HT-29 (cell line): ENCODE measurements around the gene COL23A1. TPM values are rescaled to one million over a fixed set of nuclear protein-coding genes. Genes with fewer than 3 reads are reported as not detected.

Source experiments
- DNase-seq: peaks from one replicate; pipeline ENCODE4 v3.0.0-alpha.2; 2015; ENCODE audit warnings: low spot score
- total RNA-seq: library from RNA; depleted of rRNA; stranded (reverse); fragments of >200 nt; shearing (Covaris generic); gene quantifications from 2 replicates; pipeline ENCODE4 v1.2.3, GENCODE V29; 2014; rRNA removed

The COL23A1 gene
- total RNA-seq: not detected in 2 replicates

DNA sequence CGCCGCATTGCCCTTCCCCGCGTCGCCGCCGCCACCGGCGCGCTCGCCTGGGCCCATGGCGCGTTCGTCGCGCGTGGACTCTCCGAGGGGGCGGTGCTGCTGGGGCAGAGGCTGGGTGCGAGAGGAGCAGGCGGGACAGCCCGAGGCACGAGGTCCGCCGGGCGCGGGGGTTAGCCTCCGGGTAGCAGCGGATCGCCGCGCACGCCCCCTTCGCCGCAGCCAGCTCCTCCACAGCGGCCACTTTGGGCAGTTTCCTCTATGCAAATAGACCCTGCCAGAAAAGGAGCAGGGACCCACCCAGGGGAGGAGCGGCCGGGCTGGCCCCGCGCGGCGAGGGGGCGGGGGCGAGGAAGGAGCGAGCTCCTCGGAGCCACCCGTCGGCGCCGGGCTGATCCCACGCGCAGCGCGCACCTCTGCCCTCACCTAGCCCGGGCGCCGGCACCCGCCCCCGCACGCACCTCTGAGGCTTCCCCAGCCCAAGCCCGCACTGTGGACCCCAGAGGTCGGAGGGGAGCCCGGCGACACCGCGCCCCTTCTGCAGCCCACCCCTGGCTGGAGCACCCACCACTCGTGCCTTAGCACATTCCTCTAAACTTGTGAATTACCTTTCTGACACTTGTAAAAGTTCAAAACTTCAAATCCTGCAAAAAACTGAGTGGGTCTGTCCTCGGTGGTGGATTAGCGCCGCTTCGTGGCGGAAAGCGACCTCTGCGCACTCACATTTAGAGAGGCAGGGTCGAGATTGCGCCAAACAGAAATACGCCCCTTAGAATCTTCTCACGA, at the start of gene COL23A1:
Gene COL23A1 (minus strand): TSS at position 253 of the 783 bp plus-strand sequence.
- DNase-seq: no peak

DNA sequence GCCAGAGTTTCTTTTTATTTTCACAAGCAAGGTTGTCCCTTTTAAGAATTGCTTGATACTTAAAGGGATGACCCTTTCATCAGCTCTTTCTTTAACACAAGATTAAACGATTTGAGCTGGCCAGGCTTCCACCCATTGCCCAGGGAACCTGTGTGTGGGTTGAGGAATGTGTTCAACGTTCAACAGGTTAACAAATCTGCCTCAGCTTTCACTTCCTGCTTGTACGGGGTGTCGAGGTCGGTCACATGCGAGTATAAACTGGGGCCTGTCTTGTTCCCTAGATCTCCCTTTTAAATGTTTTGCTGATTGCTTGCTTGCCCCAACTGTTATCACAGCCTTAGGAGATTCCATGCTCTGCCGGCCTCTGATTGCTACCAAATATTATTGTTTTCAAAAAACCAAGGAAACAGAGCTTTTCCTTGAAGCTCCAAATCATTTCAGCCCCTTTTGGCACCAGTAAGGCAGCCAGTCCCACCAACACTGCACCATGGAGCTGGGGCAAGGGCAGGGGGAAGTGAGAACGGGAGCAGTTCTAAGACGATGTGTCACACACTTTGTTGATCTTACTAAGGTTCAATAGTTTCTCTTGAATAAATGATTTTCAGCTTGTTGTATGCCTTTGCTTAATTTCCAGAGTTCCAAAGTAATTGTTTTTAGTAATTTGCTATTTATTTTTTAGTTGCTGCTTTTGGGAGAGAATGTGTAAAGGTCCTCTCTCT, 47.3 kb upstream of the COL23A1 start:
- no peak for DNase-seq

DNA sequence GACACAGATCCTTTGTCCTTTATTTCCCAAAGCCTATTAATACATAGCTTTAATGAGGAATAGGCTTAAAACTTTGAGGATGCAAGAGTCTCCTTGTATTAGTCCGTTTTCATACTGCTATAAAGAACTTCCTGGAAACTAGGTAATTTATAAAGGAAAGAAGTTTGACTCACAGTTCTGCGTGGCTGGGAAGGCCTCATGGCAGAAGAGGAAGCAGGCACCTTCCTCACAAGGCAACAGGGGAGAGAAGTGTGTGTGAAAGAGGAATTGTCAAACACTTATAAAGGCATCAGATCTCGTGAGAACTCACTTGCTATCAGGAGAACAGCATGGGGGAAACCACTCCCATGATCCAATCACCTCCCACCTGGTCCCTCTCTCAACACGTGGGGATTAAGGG, 42.1 kb upstream of the COL23A1 start:
- no peak for DNase-seq

DNA sequence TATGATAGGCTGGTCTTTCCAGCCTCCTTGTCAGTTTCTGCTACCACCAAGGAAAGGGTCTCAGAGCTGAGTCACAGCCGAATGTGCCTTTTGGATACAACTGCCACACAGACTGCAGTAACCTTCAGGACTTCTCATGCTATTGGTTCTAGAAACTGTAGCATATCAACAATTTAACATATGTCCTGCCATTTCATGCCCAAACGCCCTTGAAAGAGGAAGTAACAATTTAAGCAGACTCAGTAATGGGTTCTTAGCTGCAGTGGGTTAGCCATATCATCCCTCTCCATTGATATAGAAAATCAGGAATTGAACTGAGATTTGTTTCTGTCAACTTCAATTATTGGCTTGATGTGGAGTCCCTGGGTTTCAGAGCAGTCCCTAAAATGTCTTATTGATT, 40.8 kb upstream of the COL23A1 start:
- DNase-seq: no peak

DNA sequence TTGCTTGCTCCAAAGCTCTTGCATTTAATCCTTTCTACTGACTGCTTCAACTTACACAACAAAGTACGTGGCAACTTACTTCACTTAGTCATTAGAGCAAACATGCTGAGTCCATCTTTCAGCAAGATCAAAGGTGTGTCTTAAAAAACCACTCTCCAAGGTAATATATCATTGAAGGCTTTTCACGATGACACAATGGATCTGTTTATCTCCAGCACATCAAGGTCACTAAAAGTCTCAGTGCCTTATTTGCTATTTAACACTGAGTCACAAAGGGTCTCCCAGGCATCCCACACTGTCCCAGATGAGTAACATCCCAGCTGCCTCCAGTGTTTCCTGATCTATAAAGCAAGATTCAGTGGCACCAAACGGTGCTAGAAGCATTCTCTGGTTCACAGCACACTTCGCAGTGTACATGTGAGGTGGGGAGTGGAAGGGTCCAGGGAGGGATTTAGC, 40.3 kb upstream of the COL23A1 start:
- no peak for DNase-seq

DNA sequence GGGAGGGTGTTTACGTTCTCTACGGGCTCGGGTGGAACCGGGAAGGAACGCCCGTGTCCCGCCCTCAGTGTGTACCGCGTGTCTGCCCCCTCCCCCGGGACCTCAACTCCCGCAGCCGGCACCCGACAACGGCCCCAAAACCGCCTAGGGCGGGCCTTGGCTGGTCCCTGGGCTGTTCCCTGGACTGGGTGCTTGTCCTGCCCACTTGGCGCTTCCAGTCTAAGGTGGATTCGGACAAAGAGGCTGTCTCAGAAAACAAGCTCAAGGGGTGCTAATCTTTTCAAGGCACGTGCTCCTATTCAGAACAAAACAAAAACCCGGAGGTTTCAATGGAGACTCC, 37.0 kb upstream of the COL23A1 start:
- DNase-seq: no peak

DNA sequence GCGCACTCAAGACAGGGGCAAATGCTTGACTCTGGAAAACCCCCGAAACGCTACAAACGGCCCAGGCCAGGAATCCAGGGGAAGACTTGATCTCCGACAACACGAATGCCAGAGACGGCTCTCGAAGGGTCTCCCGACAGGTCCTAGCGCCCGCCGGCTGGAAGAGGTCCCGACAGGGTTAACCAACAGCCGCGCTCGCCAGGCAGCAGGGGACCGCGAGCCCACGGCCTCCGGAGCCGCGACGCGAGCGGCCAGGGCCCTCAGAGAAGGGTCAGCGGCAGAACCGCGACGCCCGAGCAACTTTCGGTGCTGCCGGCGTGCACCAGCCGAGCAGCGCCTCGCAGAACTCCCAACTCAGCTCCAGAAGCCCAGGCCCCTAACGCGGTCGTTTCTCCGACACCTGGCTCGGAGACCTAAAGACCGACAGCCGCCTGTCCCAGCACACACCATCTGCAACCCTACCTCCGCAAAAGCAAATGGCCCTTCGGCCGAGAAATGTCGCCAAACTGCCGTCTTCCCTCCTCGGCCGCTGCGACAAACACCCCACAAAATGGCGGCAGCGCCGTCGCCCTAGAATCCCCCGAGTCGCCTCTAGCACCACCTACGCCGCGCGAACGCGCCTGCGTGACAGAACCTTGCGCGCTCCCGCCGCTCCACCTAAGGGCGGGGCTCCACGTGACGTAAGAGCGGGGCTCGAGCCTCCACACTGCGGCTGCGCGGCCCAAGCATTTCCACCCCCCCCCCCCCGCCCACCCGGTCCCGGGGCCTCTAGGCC, 36.5 kb upstream of the COL23A1 start, which contains the start of gene CLK4:
Gene CLK4 (minus strand): TSS at position 567 of the 775 bp plus-strand sequence. CDS start 3,634 bp downstream, outside the sequence.
- DNase-seq: peak; percentile 94

DNA sequence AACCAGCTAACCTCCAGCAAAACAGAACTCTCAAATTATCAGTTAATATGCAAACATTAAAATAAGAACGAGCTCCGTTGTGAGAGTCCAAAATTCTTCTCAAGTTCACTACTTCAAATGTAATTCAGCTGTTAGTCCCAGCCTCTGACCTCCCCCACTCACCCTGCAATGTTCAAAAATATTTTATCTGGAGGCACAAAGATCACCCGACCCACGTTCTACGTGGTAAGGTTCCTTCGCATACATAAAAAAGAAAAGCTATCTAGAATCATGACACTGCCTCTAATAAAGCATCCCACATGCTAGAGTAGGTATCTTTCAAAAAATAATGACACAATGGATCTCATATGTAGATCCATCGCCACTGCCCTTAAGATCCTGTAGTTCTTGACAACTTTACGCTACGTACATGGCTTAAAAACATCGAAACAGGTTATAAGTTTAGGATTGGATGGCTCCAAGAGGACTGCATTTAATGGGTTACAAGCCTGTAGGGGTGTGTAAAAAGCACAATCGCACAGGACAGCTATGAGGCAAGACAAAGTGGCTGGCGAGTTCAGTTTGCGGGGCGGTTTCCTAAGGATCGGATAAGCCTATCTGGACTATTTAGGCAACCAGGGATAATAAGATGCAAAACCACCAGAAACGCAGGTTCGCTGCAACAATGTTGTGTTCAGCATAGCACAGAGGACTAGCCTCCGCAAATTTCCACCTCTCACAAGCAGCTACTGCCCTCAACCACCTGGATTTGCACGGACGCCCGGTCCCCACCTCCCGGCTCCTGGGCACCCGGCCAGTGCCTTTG, 35.7 kb upstream of the COL23A1 start:
- no peak for DNase-seq

DNA sequence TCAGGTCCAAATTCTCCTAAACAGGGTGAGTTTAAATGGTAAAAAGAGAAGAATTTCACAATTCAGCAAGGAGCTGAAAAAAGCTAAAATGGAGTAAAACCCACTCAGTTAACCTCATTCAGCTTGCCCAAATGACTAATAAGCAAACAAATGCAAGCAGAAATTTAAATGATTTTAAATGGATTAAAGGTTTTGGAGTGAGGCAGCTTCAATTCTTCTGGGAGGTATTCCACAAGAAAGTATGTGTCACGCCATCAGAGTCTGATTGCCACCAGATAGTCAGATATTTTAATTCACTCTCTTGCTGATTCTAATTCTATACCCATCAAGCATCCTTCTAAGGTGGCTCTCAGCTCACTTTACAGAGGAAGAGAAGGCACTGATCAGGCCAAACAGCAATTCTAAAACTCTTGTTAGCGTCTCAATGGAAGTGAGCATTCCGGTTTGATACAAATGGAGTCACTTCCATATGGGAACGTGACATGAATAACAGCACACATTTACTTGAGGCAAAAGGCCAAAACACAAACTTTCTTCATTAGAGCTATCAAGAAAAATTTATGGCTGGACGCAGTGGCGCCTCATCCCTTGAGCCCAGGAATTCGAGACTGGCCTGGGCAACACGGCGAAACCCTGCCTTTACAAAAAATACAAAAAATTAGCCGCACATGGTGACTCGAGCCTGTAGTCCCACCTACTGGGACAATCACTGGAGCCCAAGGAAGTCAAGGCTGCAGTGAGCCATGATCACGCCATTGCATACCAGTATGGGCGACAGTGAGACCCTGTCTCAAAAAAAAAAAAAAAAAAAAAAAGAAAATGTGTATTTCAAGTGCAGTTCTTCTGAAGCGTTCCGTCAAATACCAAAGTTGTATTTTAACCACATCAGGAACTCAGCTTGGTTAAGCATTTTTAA, 34.7 kb upstream of the COL23A1 start:
- no peak for DNase-seq

DNA sequence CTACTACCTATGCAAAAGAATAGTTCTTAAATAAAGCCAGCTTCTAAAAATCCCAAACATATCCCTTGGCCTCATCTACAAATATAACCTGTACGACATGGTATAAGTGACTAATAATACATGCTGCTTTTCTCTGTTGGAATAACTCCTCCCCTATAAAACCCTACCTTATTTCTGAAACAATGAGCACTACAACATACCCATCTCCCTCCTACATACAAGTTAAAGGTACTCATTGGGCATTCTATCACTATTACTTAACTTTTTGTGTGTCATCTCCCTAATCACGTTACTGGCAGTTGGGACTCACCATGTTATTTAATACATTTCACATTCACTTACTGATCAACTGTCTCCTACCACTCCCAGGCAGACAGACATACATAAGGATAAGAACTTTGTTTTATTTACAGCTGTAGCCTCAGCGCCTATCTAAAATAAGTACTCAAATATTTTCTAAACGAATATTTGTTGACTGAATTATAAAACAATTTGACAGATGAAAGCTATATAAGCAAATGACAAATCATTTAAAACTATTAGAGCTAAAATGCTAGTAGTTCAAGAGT, 32.6 kb upstream of the COL23A1 start:
- DNase-seq: no peak

DNA sequence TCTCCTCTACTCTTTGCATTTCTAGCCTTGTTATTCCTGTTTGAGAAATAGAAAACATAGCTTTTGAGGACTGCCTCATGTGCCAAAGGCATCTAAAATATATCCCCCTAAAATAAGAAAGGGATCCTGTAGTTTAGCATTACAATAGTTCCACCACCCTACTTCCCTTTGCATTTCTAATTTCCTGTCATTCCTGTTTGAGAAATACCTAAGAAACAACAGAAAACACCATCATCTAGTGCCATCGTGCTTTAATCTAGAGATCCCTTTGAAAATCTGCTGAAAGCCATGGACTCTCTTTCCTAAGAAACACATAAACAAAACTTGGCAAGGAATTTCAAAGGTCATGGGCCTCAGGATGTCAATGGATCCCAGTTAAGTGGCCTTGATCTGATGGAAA, 29.2 kb upstream of the COL23A1 start:
- no peak for DNase-seq

DNA sequence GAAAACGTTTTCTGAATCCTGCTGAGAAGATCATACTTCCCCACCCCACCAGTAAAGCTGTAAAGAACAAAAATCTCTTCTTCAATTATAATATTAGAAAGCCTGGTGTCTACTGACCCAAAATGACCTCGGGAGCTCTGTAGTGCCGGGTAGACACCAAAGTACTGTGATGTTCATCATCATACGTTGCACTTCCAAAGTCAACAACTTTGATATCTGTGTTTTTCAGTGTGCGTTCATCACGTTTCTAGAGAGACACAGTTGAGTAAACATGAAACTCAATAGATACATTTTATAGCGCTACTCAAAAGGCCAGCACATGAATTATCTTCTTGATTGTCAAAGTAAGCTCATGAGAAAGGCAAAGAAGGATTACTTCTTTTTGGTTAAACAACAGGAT, 22.1 kb upstream of the COL23A1 start:
- no peak for DNase-seq

DNA sequence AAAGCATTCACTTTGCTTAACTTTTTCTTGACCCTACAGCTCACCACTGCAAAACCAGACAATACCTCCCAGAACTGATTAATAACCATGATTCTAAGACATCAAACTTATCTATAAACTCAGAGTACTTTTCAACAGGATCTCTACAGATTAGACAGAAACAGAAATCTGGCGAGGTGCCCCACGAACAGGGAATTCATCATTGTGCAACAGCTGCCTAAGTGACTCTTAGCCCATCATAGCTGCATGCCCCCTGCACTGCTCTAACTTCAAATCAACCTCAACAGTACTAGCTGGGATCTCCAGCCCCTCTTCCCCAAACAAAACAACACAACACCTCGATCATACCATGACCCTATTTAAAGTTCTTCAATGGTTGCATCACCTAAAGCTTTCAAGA, 16.1 kb upstream of the COL23A1 start:
- DNase-seq: no peak

DNA sequence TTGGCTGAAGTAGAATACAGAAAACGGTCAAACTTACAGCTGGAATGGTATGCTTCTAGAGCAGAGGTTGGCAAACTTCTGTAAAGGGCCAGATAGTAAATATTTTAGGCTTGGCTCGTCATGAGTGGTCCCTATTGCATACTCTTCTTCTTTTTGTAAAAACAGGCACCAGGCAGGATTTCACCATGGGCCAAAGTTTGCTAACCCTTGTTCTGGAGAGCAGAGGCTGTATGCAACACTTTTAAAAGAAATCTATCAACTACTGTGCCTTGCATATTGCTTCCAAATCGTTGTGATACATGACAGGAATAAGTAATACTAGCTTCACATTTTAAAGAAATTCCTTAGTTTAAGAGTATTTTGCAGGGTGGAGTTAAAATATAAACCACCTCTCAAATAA, 15.6 kb upstream of the COL23A1 start:
- DNase-seq: no peak

DNA sequence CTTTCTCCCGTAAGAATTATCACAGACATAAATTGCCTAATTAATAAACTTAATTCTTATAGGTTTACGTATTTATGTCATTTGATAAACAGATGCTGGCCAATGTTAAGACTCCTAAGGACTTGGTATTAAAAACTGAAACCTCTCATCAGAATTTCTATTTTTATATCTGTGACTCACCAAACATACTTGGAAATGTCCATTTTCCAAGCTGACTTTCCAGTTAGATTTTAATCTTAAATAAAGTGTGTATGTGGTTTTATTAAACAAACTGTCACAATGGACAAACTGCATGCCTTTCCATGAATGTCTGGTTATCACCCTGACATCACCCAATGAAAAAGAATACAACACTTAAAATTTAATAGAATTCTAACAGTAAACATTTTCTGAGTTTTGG, 12.6 kb upstream of the COL23A1 start:
- no peak for DNase-seq

DNA sequence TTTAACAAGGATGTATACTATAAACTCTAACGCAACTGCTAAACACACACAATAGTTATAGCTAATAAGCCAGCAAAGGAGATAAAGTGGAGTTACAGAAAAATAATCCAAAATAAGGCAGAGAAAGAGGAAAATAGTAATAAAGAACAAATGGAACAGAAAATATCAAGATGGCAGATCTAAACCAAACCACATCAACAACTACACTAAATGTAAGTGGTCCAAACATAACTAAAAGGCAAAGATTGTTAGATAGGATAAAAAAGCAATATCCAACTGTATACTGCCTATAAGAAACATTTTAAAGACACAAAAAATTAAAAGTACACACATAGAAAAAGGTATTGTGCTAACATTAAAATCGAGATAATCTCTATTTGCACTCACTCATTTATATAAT, 5.6 kb upstream of the COL23A1 start:
- no peak for DNase-seq

DNA sequence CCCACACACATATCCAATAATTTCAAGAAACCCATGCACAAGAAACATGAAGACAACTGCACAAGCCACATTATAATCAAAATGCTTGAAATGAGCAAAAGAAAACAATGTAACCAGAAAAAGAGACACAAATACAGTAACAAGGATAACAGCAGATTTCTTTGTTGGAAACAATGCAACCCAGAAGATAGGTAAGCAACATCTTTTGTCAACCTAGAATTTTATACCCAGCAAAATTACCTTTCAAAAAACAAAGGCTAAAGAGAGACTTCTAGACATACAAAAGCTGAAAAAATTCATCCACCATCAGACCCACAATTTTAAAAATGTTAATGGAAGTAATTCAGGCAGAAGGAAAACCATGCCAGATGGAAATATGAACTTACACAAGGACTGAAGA, 5.0 kb upstream of the COL23A1 start:
- no peak for DNase-seq

DNA sequence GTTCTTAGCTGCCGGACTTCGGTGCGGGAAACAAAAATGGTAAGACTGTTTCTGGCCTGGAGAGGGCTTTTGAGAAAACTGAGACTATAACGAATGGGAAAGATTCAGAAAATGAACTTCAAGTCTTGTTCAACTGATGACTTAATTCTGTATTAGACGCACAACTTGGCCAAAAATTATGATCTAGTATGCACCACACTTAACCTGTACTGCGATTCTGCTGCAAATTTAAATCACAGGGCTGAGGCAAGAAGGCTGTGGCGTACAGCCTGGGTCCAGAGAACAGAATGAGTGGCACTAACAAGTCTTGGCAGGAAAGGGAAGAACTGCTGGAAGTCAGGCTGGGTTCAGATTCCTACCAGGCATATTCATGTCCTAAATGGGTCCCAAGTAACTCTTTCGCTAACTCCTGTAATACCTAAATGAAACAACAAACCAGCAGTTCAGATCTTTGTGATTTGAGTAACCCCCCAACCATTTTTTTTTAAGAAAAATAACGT, 781 bp upstream of the COL23A1 start:
- no peak for DNase-seq
